AG04450 (cell line): ENCODE measurements around the gene MRGPRX4. TPM values are rescaled to one million over a fixed set of nuclear protein-coding genes. Genes with fewer than 3 reads are reported as not detected.
"Not testable (repeated sequence)": the region's sequence is repeated elsewhere in the genome, so short reads cannot be mapped to it uniquely, and the experiment has no call there.

ENCODE experiments used
- CTCF ChIA-PET: fragments of 300-600, 350-600 bp; formaldehyde crosslinking; extraction: SDS; loops from one replicate; lab custom pipeline; 2022; ENCODE audit warnings: antibody characterized with exemption, inconsistent platforms; lab: Charles Lee
- POLR2A ChIA-PET: fragments of 350-600 bp; formaldehyde crosslinking; extraction: SDS; loops from one replicate; lab custom pipeline; 2021; ENCODE audit warnings: antibody characterized with exemption, inconsistent platforms; lab: Yijun Ruan, JAX
- DNase-seq: peaks from one replicate; pipeline ENCODE4 v3.0.0-alpha.2; 2011; ENCODE audit warnings: low read depth, low spot score
- H3K27ac ChIP-seq: one replicate; pipeline ENCODE4 v1.5.1; 2012; ENCODE audit warnings: low read depth, low read length, control low read depth
- H3K27me3 ChIP-seq: one replicate; pipeline ENCODE4 v1.6.0; 2012; ENCODE audit warnings: low read length; ENCODE audit not compliant: control insufficient read depth, insufficient read depth
- H3K4me3 ChIP-seq: 2 replicates; pipeline ENCODE4 v1.5.1; 2011; ENCODE audit warnings: mild to moderate bottlenecking, low read depth, low read length, control low read depth
- H3K9me3 ChIP-seq: 2 replicates; pipeline ENCODE4 v1.5.1; 2012; ENCODE audit warnings: low read length; ENCODE audit not compliant: control insufficient read depth, insufficient read depth
- polyA plus RNA-seq: library from polyadenylated mRNA; depleted of rRNA; stranded (reverse); fragments of >200 nt; gene quantifications from 2 replicates; pipeline ENCODE4 v1.2.3, GENCODE V29; 2011
- TF ChIP-seq, protein P1 (sequence below): IDR thresholded peaks from 2 replicates; pipeline ENCODE4 v1.5.1; 2011; ENCODE audit warnings: low read depth, low read length, control low read depth, inconsistent platforms

The MRGPRX4 gene
- polyA plus RNA-seq, 1 experiment, result not detected

DNA sequence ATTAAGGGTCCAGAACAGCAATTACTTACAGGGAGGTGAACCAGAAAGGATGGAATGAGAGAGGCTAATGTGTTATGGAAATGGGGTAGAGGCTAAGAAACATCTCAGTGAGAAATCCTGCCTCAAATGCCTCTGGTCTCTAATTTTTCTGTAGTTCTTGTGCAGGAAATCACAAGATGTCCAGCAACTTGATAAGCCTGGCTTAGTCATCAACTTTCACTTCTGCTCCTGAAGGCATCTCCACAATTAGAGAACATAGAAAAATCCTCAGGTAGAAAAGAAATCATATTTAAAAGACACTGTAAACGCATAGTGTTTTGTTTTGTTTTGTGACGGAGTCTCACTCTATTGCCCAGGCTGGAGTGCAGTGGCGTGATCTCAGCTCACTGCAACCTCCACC, 18.7 kb downstream of the MRGPRX4 start:
- ChIA-PET POLR2A (no interaction called here), CTCF (interaction anchor here (0.7 kb wide), 1 partner anchor 13 kb away, joined by 4 read pairs; no protein-coding TSS in a partner anchor)
- no peak for DNase-seq
- H3K4me3 ChIP-seq, result no peak overlapping the region
- no peak overlapping the region for H3K27ac ChIP-seq
- no peaks in the 10 kb centered on the region for H3K27me3 ChIP-seq
- H3K9me3 ChIP-seq, result no peaks in the 10 kb centered on the region; the same call in 1 of the 2 replicates
- TF ChIP-seq, protein P1, sequence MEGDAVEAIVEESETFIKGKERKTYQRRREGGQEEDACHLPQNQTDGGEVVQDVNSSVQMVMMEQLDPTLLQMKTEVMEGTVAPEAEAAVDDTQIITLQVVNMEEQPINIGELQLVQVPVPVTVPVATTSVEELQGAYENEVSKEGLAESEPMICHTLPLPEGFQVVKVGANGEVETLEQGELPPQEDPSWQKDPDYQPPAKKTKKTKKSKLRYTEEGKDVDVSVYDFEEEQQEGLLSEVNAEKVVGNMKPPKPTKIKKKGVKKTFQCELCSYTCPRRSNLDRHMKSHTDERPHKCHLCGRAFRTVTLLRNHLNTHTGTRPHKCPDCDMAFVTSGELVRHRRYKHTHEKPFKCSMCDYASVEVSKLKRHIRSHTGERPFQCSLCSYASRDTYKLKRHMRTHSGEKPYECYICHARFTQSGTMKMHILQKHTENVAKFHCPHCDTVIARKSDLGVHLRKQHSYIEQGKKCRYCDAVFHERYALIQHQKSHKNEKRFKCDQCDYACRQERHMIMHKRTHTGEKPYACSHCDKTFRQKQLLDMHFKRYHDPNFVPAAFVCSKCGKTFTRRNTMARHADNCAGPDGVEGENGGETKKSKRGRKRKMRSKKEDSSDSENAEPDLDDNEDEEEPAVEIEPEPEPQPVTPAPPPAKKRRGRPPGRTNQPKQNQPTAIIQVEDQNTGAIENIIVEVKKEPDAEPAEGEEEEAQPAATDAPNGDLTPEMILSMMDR, result no peak

DNA sequence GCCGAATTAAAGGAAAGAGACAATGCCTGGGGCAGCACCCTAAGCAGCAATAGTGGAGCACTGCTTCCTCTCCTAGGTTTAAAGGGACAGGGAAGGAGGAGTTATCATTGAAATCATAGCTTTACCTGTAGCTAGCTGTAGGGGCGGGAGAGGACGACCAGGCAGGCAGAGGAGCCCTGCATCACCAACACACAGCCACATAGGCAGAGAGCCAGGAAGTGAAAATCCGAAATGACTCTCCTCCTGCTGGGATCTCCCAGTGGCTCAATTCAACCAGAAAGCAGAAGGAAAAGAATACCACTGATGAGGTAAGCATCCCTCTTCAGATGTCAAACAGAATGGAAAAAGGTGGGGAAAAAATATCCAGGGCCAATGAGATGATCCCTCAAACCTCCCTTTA, 20.4 kb downstream of the MRGPRX4 start:
- H3K9me3 ChIP-seq, result no peaks in the 10 kb centered on the region; the same call in 1 of the 2 replicates
- no peaks in the 10 kb centered on the region for H3K27me3 ChIP-seq
- no peak for DNase-seq
- CTCF ChIA-PET, result no interaction called here
- TF ChIP-seq, protein P1, result no peak
- POLR2A ChIA-PET, result no interaction called here
- H3K4me3 ChIP-seq, result no peak overlapping the region
- H3K27ac ChIP-seq, result no peak overlapping the region

DNA sequence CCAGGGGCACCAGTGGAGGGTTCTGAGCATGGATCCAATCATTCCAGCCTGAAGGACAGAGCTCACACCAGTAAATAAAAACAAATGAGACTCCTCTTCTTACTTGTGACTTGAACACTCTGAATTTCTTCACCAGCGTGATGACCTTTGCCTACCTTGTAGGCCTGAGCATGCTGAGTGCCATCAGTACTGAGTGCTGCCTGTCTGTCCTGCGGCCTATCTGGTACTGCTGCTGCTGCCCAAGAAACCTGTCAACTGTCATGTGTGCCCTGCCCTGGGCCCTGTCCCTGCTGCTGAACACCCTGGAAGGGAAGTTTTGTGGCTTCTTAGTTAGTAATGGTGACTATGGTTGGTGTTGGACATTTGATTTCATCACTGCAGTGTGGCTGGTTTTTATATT, 23.9 kb downstream of the MRGPRX4 start:
- POLR2A ChIA-PET, result no interaction called here
- DNase-seq, result no peak
- Histone ChIP-seq H3K27ac (no peak overlapping the region), H3K9me3 (no peaks in the 10 kb centered on the region), H3K27me3 (no peaks in the 10 kb centered on the region), H3K4me3 (no peak overlapping the region)
- CTCF ChIA-PET, result no interaction called here
- TF ChIP-seq, protein P1, result no peak

DNA sequence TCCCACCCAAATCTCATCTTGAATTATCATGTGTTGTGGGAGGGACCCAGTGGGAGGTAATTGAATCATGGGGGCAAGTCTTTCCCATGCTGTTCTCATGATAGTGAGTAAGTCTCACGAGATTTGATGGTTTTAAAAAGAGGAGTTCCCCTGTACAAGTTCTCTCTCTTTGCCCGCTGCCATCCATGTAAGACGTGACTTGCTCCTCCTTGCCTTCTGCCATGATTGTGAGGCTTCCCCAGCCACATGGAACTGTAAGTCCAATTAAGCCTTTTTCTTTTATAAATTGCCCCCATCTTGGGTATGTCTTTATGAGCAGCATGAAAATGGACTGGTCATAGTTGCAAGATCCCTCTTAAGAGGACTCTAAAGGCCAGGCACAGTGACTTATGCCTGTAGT, 25.1 kb downstream of the MRGPRX4 start:
- H3K27ac ChIP-seq, H3K27me3 ChIP-seq, H3K4me3 ChIP-seq, POLR2A ChIA-PET, H3K9me3 ChIP-seq, CTCF ChIA-PET, DNase-seq: not testable (repeated sequence)

DNA sequence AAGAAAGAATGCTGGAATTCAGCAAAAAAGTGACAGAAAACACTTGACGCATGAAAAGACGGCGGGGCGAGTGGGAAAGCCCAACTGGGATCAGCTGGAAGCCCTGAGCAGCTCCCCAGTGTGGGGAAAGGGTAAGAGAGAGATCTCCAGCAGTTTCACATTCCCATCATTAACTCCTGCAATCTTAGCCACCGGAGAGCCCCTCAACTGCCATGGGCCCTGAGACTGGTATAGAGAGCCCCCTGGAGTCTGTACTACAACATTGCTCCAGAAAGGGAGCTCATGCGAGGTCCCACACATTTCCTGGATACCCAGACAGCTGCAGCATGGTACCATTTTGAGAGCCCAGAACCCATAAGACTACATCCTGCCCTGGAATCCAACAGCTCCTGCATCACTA, 31.1 kb downstream of the MRGPRX4 start:
- no peaks in the 10 kb centered on the region for H3K9me3 ChIP-seq
- POLR2A ChIA-PET, result no interaction called here
- no peak for DNase-seq
- H3K4me3 ChIP-seq, result no peak overlapping the region
- peaks cover 1% of the 10 kb centered on the region for H3K27me3 ChIP-seq
- CTCF ChIA-PET, result interaction anchor here (0.5 to 2.3 kb wide), 15 partner anchors 9 to 638 kb away, joined by 3 to 40 read pairs (median 6); no protein-coding TSS in a partner anchor
- H3K27ac ChIP-seq, result no peak overlapping the region
- TF ChIP-seq, protein P1, result peak; percentile 58

DNA sequence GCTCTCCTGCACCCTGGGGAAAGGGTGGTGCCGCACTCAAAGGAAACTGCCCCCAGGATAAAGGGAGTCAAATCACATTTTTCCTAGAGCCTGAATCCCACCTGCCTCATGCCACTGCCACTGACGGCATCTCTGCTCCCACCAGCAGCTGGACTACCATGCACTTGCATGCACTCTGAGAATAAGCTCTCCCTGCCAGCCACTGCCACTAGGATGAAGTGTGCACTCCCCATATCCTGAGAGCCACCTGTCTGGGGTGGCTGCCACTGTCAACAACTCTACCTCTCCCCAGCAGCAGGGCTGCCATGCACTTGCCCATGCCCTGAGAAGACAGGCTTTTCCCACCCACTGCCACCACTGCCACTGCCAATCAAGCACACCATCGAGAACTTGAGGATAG, 31.6 kb downstream of the MRGPRX4 start:
- H3K27ac ChIP-seq, result no peak overlapping the region
- TF ChIP-seq, protein P1, result no peak
- DNase-seq, result no peak
- CTCF ChIA-PET, result interaction anchor here (0.6 to 2.3 kb wide), 14 partner anchors 8 to 637 kb away, joined by 3 to 40 read pairs (median 6); no protein-coding TSS in a partner anchor
- POLR2A ChIA-PET, result no interaction called here
- peaks cover 6% of the 10 kb centered on the region for H3K27me3 ChIP-seq
- no peak overlapping the region for H3K4me3 ChIP-seq
- no peaks in the 10 kb centered on the region for H3K9me3 ChIP-seq
